ENCODE results near the gene EYS. TPM values are rescaled to one million over a fixed set of nuclear protein-coding genes. Genes with fewer than 3 reads are reported as not detected.

The EYS gene
- total RNA-seq, 2 experiments from 2014 or later, result not detected

GRCh38 chr6:65072500-65072899 is 634.5 kb downstream of the EYS start:
- H3K27ac Mint-ChIP-seq, result no peak overlapping the region
- intact Hi-C loops (cut with DNase I, micrococcal nuclease), result no loop called here
- no peaks in the 10 kb centered on the region for H3K4me1 ChIP-seq (ENCODE audit: insufficient read depth, low read length)
- ChIA-PET CTCF (no interaction called here), POLR2A (no interaction called here)
- peaks cover 14% of the 10 kb centered on the region for H3K9me3 Mint-ChIP-seq
- no peaks in the 10 kb centered on the region for H3K9me3 ChIP-seq (ENCODE audit: control insufficient read depth in 1 of 2, insufficient read depth in 1 of 2, low read length in 2 of 2)
- no peak for TF ChIP-seq CTCF (IDR thresholded peaks at IDR 0.05)
- H3K36me3 ChIP-seq (ENCODE audit: insufficient read depth, low read length), result no peaks in the 10 kb centered on the region
- H3K27ac ChIP-seq (ENCODE audit: low read depth in 1 of 2, low read length in 2 of 2), result no peak overlapping the region
- no peaks in the 10 kb centered on the region for H3K36me3 Mint-ChIP-seq (ENCODE audit: low read depth)
- ATAC-seq (ENCODE audit: poor library complexity) (no peak), DNase-seq (no peak)
- H3K27me3 ChIP-seq (ENCODE audit: control insufficient read depth in 1 of 2, insufficient read depth in 2 of 2, low read length in 2 of 2), result no peaks in the 10 kb centered on the region
- H3K4me3 ChIP-seq (ENCODE audit: low read length), result no peak overlapping the region
- H3K27me3 Mint-ChIP-seq, result no peaks in the 10 kb centered on the region
- H3K4me1 Mint-ChIP-seq (ENCODE audit: low read depth), result no peaks in the 10 kb centered on the region
- H3K4me3 Mint-ChIP-seq, result no peak overlapping the region

- no peak for ATAC-seq (ENCODE audit: poor library complexity)
- Mint-ChIP-seq H3K27me3 (no peaks in the 10 kb centered on the region), H3K36me3 (ENCODE audit: low read depth) (no peaks in the 10 kb centered on the region), H3K4me3 (no peak overlapping the region), H3K9me3 (peaks cover 10% of the 10 kb centered on the region), H3K4me1 (ENCODE audit: low read depth) (no peaks in the 10 kb centered on the region), H3K27ac (no peak overlapping the region)
- DNase-seq, result no peak
- Histone ChIP-seq H3K4me1 (ENCODE audit: insufficient read depth, low read length) (no peaks in the 10 kb centered on the region), H3K27me3 (ENCODE audit: control insufficient read depth in 1 of 2, insufficient read depth in 2 of 2, low read length in 2 of 2) (no peaks in the 10 kb centered on the region), H3K9me3 (ENCODE audit: control insufficient read depth in 1 of 2, insufficient read depth in 1 of 2, low read length in 2 of 2) (no peaks in the 10 kb centered on the region), H3K36me3 (ENCODE audit: insufficient read depth, low read length) (no peaks in the 10 kb centered on the region), H3K4me3 (ENCODE audit: low read length) (no peak overlapping the region), H3K27ac (ENCODE audit: low read depth in 1 of 2, low read length in 2 of 2) (no peak overlapping the region)
- no peak for TF ChIP-seq CTCF (IDR thresholded peaks at IDR 0.05)
- CTCF ChIA-PET, result no interaction called here
- intact Hi-C loops (cut with DNase I, micrococcal nuclease), result no loop called here
- POLR2A ChIA-PET, result no interaction called here
Measured at GRCh38 chr6:65071480-65071879, 635.5 kb downstream of the EYS start.

GRCh38 chr6:65064844-65065243 is 642.2 kb downstream of the EYS start:
- H3K36me3 ChIP-seq (ENCODE audit: insufficient read depth, low read length), result no peaks in the 10 kb centered on the region
- no peak for TF ChIP-seq CTCF (IDR thresholded peaks at IDR 0.05)
- Mint-ChIP-seq H3K36me3 (ENCODE audit: low read depth) (no peaks in the 10 kb centered on the region), H3K4me1 (ENCODE audit: low read depth) (no peaks in the 10 kb centered on the region), H3K9me3 (peaks cover 4% of the 10 kb centered on the region), H3K27me3 (no peaks in the 10 kb centered on the region), H3K27ac (no peak overlapping the region), H3K4me3 (no peak overlapping the region)
- intact Hi-C loops (cut with DNase I, micrococcal nuclease), result no loop called here
- H3K4me3 ChIP-seq (ENCODE audit: low read length), result no peak overlapping the region
- DNase-seq (no peak), ATAC-seq (ENCODE audit: poor library complexity) (no peak)
- H3K27me3 ChIP-seq (ENCODE audit: control insufficient read depth in 1 of 2, insufficient read depth in 2 of 2, low read length in 2 of 2), result no peaks in the 10 kb centered on the region
- peaks cover 0 to 5% of the 10 kb centered on the region in 2 experiments for H3K9me3 ChIP-seq (ENCODE audit: control insufficient read depth in 1 of 2, insufficient read depth in 1 of 2, low read length in 2 of 2)
- no peaks in the 10 kb centered on the region for H3K4me1 ChIP-seq (ENCODE audit: insufficient read depth, low read length)
- H3K27ac ChIP-seq (ENCODE audit: low read depth in 1 of 2, low read length in 2 of 2), result no peak overlapping the region
- CTCF ChIA-PET, result no interaction called here
- POLR2A ChIA-PET, result no interaction called here
